SK-N-DZ (cell line): ENCODE data around the gene TIMM50.

Experiments
- DNase-seq: peaks from one replicate; pipeline ENCODE4 v3.0.0-alpha.2; 2015; ENCODE audit warnings: low spot score

The TIMM50 gene

DNA sequence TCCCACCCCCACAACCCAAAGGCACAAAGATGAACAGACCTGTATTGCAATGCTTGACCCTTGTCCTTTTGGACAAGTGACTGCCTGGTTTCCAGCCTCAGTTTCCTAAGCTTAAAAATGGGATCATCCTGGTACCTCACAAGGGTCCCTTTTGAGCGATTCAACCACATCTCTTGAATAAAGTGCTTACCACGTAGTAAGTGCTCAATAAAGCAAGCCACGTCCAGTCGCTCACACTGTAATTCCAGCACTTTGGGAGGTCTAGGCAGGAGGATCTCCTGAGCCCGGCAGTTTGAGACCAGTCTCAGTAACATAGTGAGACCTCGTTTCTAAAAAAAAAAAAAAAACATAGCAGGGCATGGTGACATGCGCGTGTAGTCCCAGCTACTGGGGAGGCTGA, 19.3 kb downstream of the TIMM50 start:
- no peak for DNase-seq

DNA sequence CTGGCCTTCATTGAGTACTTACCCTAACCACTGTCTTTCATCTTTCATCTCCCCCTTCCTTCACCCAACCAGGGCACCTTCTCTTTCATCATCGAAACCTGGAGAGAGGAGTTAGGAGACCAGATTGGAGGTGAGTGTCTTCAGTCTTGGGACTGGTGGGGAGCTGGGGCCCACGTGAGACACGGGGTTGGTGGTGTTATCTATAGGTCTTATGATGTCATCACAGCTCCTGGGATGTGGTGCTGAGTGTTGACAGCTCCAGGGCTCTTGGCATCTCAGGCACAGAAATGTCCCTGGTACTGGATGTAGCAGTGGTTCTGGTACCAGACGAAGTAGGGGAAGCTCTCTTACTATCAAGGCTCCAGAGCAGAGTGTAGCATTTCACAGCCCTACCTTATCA, 19.9 kb downstream of the TIMM50 start:
- no peak for DNase-seq

DNA sequence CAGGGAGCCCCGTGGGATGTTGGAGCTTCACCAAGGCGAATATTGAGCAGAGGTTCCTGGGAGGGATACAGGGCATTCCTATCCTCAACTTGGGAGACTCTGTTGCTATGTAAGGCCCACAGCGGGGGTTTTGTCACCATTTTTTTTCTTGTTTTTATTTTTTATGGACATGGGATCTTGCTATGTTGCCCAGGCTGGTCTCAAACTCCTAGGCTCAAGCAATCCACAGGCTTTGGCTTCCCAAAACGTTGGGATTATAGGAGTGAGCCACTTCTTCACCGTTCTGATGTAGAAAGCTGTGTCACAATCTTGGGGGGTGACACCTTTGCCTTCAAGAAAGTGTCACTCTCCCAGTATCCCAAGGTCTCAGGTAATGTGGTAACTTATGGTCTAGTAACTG, 20.7 kb downstream of the TIMM50 start:
- no peak for DNase-seq

DNA sequence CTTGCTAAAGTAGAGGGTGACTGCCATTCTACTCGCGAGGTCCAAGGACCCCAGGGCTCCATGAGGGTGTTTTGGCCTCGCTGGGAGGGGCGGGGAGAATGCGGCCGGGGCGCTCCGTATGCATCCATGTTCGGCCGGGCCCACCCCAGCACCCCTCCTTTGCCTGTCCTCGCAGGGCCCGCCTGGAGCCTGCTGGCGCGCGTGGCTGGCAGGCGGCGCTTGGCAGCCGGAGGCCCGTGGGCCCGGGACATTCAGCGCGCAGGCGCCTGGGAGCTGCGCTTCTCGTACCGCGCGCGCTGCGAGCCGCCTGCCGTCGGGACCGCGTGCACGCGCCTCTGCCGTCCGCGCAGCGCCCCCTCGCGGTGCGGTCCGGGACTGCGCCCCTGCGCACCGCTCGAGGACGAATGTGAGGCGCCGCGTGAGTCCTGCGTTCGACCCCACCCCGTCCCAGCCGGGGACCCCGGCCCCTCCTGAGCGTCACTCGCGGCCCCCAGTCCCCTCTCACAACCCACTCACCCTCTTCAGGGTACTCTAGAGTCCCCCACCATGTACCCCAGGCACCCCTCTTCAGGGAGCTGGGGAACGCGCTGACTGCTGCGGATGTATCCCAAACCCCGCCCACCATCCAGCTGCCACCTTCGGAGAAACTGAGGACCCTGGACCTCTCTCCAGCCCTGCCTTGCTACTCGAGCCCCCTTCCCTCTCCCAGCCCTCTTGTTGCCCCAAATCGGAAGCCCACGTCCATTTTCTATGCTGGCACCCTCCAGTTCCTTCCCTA, 22.2 kb downstream of the TIMM50 start:
- DNase-seq, result no peak

DNA sequence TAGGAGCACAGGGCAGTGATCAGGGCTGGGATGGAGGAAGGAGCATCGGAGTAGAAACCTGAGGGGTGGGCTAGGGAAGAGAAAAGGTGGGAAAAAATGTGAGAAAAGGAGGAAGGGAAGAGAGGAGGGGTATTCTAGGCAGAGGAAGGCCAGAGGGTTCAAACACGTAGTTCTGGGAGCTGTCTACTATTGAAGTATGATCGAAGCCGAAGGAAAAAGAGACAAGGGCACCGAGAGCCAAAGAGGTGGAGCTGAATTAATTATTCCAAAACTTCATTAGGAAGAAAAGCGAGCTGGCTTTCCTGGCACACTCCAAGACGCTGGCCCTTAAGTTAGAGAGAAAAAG, 25.9 kb downstream of the TIMM50 start:
- DNase-seq, result no peak

DNA sequence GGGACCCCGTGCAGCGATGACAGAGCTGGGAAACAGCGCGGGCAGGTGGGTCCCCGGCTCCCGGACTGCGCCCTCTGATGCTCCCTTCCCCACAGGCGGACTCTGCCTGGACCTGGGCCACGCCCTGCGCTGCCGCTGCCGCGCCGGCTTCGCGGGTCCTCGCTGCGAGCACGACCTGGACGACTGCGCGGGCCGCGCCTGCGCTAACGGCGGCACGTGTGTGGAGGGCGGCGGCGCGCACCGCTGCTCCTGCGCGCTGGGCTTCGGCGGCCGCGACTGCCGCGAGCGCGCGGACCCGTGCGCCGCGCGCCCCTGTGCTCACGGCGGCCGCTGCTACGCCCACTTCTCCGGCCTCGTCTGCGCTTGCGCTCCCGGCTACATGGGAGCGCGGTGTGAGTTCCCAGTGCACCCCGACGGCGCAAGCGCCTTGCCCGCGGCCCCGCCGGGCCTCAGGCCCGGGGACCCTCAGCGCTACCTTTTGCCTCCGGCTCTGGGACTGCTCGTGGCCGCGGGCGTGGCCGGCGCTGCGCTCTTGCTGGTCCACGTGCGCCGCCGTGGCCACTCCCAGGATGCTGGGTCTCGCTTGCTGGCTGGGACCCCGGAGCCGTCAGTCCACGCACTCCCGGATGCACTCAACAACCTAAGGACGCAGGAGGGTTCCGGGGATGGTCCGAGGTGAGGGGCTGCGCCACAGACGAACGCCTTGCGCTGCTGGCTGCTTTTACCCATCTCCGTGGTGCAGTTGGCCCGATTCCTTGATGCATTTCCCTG, 26.5 kb downstream of the TIMM50 start:
- DNase-seq, result peak; percentile 56

DNA sequence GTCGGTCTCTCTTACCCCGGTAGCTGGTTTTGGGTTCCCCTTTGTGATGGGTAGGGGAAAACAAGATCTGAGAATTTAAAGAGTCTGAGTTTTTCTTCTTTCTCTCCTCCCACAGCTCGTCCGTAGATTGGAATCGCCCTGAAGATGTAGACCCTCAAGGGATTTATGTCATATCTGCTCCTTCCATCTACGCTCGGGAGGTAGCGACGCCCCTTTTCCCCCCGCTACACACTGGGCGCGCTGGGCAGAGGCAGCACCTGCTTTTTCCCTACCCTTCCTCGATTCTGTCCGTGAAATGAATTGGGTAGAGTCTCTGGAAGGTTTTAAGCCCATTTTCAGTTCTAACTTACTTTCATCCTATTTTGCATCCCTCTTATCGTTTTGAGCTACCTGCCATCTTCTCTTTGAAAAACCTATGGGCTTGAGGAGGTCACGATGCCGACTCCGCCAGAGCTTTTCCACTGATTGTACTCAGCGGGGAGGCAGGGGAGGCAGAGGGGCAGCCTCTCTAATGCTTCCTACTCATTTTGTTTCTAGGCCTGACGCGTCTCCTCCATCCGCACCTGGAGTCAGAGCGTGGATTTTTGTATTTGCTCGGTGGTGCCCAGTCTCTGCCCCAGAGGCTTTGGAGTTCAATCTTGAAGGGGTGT, 27.2 kb downstream of the TIMM50 start:
- no peak for DNase-seq

DNA sequence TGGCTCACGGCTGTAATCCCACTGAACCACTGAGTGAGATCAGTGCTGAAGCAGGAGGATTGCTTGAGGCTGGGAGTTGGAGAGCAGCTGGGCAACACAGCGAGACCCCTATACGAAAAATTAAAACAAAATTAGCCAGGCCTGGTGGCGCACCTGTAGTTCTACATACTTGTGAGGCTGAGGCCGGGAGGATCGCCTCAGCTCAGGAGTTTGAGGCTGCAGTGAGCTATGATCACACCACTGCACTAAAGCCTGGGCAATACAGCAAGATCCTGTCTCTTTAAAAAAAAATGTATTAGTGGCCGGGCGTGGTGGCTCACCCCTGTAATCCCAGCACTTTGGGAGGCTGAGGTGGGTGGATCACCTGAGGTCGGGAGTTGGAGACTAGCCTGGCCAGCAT, 28.0 kb downstream of the TIMM50 start:
- no peak for DNase-seq

DNA sequence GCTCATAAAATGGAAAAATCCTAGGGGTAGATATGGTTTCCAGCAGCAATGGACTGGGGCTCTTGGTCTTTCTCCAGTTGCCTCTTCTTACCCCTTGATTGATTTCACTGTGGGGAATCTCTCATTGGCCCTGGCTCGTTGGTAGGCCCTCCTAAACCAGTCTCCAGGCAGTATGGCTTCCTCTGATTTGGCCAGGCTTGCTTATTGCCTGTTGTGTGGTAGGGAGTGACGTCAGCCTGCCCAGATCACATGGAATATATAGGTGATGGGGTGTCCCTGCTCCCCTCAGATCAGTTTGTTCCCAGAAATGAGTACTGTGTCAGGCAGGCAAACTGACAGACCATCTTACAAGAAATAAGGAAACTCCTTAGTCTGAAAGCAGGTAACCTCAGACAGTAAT, 28.6 kb downstream of the TIMM50 start:
- DNase-seq, result no peak

DNA sequence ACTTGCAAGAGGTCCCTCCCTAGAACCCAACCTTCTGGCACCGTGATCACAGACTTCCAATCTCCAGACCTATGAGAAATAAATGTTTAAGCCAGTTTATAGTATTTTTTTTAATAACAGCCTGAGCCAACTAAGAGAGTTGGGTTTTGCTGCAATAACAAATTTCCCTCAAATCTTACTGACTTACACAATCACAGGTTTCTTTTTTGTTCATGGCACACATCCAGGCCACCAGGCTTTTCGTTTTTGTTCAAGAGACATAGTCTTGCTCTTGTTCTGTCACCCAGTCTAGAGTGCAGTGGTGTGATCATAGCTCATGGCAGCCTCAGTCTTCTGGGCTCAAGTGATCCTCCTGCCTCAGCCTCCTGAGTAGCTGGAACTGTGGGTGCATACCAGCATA, 32.4 kb downstream of the TIMM50 start:
- DNase-seq, result no peak

DNA sequence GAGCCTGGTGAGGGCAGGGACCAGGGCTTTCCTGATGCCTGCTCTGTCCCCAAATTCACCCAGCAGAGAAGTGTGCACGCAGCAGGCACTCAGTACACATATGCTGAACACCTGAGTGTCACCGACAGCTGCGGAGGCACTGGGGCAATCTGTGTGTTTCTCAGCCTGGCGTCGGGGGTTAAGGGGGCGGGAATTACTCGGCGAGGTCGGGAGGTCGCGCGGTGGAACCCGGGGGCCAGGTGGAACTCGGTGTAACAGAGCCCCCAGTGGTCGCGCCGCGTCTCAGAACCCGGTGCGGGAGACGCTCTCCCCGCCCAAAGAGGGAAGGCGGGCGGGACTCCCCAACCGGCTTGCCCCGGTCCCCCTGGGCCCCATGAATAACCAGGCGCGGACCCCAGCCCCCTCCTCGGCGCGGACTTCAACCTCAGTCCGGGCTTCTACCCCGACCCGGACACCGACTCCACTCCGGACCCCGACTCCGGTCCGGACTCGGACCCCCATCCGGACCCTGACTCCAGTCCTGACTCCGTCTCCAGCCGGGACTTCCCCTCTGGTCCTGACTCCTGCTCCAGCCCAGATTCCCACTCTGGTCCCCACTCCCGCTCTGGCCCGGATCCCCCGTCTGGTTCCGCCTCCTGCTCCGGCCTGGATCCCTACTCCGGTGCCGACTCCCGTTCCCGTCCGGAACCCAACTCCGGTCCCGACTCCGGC, 34.4 kb downstream of the TIMM50 start, which contains the start of gene SELENOV:
TSS of gene SELENOV (plus strand) at position 300 of the 711 bp plus-strand sequence. CDS start at position 374, 74 bp downstream.
- peak; percentile 73 for DNase-seq

DNA sequence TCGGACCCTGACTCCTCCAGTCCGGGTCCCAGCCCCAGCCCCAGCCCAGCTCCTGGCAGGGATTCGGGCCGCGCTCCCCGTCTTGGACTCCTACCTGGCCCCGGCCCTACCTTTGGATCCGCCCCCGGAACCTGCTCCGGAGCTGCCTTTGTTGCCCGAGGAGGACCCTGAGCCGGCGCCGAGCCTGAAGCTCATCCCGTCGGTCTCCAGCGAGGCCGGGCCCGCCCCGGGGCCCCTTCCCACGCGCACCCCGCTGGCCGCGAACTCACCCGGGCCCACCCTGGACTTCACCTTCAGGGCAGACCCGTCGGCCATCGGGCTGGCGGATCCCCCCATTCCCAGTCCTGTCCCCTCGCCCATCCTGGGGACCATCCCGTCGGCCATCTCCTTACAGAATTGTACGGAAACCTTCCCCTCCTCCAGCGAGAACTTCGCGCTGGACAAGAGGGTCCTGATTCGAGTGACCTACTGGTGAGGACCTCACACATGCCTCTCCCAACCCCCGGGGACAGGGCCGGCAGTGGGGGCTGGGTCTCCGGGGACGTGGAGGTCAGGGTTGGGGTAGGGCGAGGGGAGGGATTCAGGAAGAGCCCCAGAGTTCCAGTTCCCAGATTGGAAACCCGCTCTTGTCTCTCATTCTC, 35.0 kb downstream of the TIMM50 start:
- peak; percentile 19 for DNase-seq

DNA sequence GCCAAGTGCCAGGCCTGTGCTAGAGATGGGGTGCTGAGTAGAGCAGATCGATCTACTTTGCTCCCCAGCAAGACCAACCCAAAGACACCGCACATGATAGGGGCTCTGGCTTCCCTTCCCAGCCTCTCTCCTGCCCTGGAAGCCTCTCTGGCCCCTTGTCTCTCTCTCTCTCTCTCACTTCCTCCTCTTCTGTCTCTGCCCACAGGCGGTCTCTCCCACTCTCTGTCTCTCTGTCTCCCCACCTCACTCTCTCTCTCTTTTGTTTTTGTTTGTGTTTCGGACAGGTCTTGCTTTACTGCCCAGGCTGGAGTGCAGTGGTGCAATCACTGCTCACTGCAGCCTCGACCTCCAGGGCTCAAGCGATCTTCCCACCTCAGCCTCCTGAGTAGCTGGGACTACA, 35.6 kb downstream of the TIMM50 start:
- DNase-seq, result no peak

DNA sequence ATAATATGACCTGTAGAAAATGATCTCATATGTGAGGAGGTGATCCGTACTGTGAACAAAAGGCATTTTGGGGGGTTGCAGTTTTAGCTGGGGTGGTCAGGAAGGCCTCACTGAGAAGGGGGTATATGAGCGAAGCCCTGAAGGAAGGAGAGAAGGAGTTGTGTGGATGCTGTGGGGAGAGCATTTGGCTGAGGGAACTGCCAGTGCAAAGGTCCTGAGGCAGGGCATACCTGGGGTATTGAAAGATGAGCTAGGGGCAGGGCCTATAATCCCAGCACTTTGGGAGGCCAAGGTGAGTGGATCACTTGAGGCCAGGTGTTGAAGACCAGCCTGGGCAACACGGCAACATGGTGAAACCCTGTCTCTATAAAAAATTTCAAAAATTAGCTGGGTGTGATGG, 36.8 kb downstream of the TIMM50 start:
- DNase-seq, result no peak

DNA sequence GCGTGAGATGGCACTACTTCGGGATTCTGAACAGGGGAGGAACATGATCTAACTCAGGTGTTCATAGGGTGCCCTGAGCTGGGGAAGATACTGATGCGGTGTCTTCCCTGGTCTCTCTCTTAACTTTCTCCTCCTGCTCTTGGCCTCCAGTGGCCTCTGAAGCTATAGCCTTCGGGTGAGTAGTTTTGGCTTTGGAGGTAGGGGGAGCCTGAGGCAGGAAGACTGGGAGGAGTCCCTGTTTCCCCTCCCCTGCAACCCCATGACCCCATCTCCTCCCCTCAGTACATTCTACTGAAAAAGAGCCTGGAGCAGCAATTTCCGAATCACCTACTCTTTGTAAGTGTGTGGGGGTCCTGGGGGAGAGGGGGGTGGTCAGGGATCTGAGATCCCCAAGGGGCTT, 37.8 kb downstream of the TIMM50 start:
- no peak for DNase-seq

DNA sequence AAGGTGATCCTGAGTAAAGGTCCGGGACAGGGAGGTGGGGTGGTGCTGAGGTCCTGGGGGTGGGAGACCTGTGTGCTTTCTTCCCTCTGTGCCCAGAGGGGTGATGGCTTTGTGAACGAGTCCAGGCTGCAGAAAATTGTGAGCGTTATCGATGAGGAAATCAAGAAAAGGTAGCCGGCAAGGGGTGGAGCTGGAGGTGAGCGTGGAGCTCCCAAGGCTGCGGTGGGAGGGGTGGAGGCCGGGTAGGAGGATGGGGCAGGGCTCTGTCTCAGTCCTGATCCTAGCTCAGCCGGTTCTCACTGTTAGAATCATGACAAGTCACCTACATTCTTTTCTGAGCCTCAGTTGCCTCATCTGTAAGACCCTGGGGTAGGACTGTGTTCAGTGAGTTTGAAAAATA, 38.3 kb downstream of the TIMM50 start:
- DNase-seq, result no peak

DNA sequence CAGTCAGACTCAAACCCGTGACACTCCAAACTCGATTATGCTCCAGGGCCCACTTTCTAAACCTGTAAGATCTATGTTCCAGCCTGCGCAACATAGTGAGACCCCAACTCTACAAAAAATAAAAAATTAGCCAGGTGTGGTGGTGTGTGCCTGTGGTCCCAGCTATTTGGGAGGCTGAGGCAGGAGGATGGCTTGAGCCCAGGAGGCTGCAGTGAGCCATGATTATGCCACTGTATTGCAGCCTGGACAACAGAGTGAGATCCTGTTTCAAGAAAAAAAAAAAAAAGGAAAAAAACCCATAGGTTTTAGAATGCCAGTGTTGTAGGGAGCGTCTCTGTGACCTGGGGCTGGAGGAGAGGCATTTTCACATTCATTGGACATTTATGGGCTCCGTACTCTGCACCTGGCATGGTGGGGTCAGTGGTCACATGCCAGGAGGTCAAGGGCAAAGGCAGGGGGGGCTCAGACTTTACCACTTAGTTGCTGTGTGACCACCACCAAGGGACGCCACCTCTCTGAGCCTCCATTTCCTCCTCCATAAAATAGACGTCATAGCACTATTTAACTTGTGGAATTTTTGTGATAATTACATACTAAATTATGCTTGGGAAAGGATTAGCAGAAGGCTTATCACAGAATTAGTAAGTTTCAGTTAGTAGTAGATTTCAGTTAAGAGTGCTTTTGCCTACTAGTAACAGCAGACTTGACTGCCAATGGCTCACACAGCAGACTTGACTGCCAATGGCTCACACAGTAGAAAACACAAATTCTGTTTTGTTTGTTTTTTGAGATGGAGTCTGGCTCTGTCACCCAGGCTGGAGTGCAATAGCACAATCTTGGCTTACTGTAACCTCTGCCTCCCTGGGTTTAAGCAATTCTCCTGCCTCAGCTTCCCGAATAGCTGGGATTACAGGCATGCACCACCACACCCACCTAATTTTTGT, 40.2 kb downstream of the TIMM50 start:
- no peak for DNase-seq

DNA sequence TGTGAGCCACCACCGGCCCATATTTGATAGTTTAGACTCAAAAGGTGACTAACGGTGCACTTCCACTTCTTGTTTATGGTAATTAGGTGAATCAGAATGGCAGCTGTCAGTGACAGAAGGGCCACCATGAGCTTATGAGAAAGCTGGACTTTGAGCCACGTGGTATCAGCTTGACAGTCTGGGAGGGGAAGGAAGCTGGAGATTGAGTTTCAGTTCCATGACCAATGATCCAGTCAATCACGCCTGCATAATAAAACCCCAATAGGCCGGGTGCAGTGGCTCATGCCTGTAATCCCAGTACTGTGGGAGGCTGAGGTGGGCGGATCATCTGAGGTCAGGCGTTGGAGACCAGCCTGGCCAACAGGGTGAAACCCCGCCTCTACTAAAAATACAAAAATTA, 43.9 kb downstream of the TIMM50 start:
- no peak for DNase-seq

DNA sequence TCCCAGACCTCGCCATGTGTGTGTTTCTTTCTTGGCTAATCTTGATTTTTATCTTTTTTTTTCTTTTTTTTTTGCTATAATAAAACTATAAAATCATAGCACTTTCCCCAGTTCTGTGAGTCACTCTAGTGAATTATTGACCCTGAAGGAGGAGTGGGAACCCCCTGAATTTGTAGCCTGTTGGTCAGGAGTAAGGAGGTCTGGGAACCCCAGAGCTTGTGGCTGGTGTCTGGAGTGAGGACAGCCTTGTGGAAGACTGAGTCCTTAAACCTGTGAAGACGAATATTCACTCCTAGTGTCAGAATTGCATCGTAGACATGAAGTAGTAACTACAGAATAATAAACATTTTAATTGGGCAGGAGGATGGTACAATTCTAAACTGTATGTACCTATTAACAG, 44.6 kb downstream of the TIMM50 start:
- no peak for DNase-seq

DNA sequence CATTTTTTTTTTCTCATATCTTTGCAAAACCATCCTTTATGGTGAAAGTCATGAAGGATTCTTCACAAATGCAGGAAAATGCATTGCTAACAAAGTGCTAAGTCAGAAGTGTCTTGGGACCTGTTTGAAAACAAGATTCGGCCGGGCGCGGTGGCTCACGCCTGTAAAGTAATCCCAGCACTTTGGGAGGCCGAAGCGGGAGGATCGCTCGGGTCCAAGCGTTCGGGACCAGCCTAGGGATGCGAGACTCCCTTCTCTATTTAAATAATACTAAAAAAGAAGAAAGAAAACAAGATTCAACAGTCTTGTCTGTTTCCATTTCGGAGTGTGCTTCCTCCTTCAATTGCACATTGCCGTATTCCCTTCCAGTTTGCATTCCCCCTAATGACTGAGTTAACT, 51.2 kb downstream of the TIMM50 start:
- DNase-seq, result no peak
